Measurements from ENCODE around the gene OR10A2.

- TF ChIP-seq POLR2A (IDR thresholded peaks at IDR 0.05; ENCODE audit: low read depth, low read length) (no peak), POLR2AphosphoS5 (IDR thresholded peaks at IDR 0.05; ENCODE audit: low read depth, low read length) (no peak)
These were observed 49.1 kb downstream of the OR10A2 start for GRCh38 chr11:6911948-6912347.
